Endometrium (tissue), 2 donors: ENCODE results near the gene TSPAN12.

ENCODE experiments used
- FAIRE-seq: peaks from 2 replicates; lab custom pipeline; 2012; peaks lifted over from hg19 to GRCh38; lab: Jason Lieb, UNC
- donor health status: control.
- donor health status: control.

Gene TSPAN12

GRCh38 chr7:120842121-120842621 is 15.8 kb downstream of the TSPAN12 start:
- no peak for FAIRE-seq

- no peak for FAIRE-seq
These were observed 16.3 kb downstream of the TSPAN12 start for GRCh38 chr7:120841608-120842007.

GRCh38 chr7:120838281-120838682 is 19.7 kb downstream of the TSPAN12 start:
- FAIRE-seq, result no peak

GRCh38 chr7:120837599-120837998 is 20.3 kb downstream of the TSPAN12 start:
- FAIRE-seq, result no peak

GRCh38 chr7:120836556-120837115 is 21.3 kb downstream of the TSPAN12 start:
- no peak for FAIRE-seq

GRCh38 chr7:120834726-120835125 is 23.2 kb downstream of the TSPAN12 start:
- FAIRE-seq, result no peak

GRCh38 chr7:120833546-120833945 is 24.4 kb downstream of the TSPAN12 start:
- no peak for FAIRE-seq

- FAIRE-seq, result no peak
These were observed 25.1 kb downstream of the TSPAN12 start for GRCh38 chr7:120832803-120833202.

- no peak for FAIRE-seq
These were observed 26.7 kb downstream of the TSPAN12 start for GRCh38 chr7:120831260-120831659.

GRCh38 chr7:120829487-120829886 is 28.5 kb downstream of the TSPAN12 start:
- FAIRE-seq, result no peak

GRCh38 chr7:120828528-120828927 is 29.4 kb downstream of the TSPAN12 start:
- peak; percentile 29 for FAIRE-seq

GRCh38 chr7:120827371-120828118 is 30.4 kb downstream of the TSPAN12 start:
- FAIRE-seq, result peak; percentile 21

GRCh38 chr7:120825576-120825975 is 32.4 kb downstream of the TSPAN12 start:
- no peak for FAIRE-seq

- FAIRE-seq, result no peak
These were observed 32.8 kb downstream of the TSPAN12 start for GRCh38 chr7:120825152-120825551.

GRCh38 chr7:120819861-120820260 is 38.1 kb downstream of the TSPAN12 start:
- FAIRE-seq, result no peak

- FAIRE-seq, result no peak
These were observed 40.1 kb downstream of the TSPAN12 start for GRCh38 chr7:120817851-120818250.

- no peak for FAIRE-seq
These were observed 43.5 kb downstream of the TSPAN12 start for GRCh38 chr7:120814253-120814939.

- FAIRE-seq, result no peak
These were observed 44.2 kb downstream of the TSPAN12 start for GRCh38 chr7:120813546-120814252.

- FAIRE-seq, result no peak
These were observed 44.9 kb downstream of the TSPAN12 start for GRCh38 chr7:120813089-120813488.

- FAIRE-seq, result no peak
These were observed 48.7 kb downstream of the TSPAN12 start for GRCh38 chr7:120809260-120809659.

- no peak for FAIRE-seq
These were observed 50.6 kb downstream of the TSPAN12 start for GRCh38 chr7:120807390-120807789.

GRCh38 chr7:120806669-120807068 is 51.3 kb downstream of the TSPAN12 start:
- no peak for FAIRE-seq
